Heart left ventricle (tissue), 13 donors: ENCODE data around the gene KLHDC9.

Source experiments
- CTCF ChIP-seq, 12 donors: fragments of 200-600 bp; sonication (generic) in 4 of 12; IDR thresholded peaks; one replicate each; pipeline versions ENCODE4 v1.5.0 to v1.8.0; 2018 to 2022; ENCODE audit warnings: antibody characterized with exemption in 12 of 12, mild to moderate bottlenecking in 5 of 12
- POLR2A ChIP-seq, 2 donors: fragments of 450-650 bp; IDR thresholded peaks; one replicate each; pipeline ENCODE4 v1.6.1; 2017; ENCODE audit warnings: antibody characterized with exemption in 2 of 2, mild to moderate bottlenecking in 2 of 2, moderate library complexity in 2 of 2
- donor health status: ischemic (EF 13 %, LVEDD 7.1; RV severe dilation, severe dysfunction).
- donor health status: DM: no; HTN: yes; CAD: no.
- donor health status: DM: no; HTN: no; CAD: no.
- donor health status: ischemic (EF 25% LVEDD 6.9; RV normal size, moderate dysfunction).
- donor health status: ischemic (EF 25% LVEDD 5.7; RV mildly dilated, moderate dysfunction).
- donor health status: ischemic (EF 35%, LVEDD 5.7; RV mildly dilated, moderate dysfunction).
- donor health status: nonischemic (EF 11% LVEDD 7.7; RV severe dilation, severe dysfunction).
- donor health status: DM: yes; HTN: yes; CAD: no.
- donor health status: PGD.
- donor health status: ischemic (EF 29% LVEDD 5.4; RV normal size, mild dysfunction).
- donor health status: nonischemic (EF 23%, LVEDD 6.1; RV moderate dilation, normal function).

GRCh38 chr1:161074676-161075368 lies 23.3 kb upstream of the KLHDC9 start:
- TF ChIP-seq CTCF (IDR thresholded peaks at IDR 0.05) (no peak), POLR2A (IDR thresholded peaks at IDR 0.05) (no peak)
